Rectal smooth muscle tissue (tissue), 1 donor: ENCODE data around the gene ZNF385A.

ENCODE experiments used
- H3K27ac ChIP-seq: one replicate; pipeline ENCODE4 v1.7.0; 2013; ENCODE audit warnings: low read depth, low read length, inconsistent platforms
- H3K27me3 ChIP-seq: one replicate; pipeline ENCODE4 v1.7.0; 2013; ENCODE audit warnings: low read length; ENCODE audit not compliant: control insufficient read depth, insufficient read depth
- H3K36me3 ChIP-seq: one replicate; pipeline ENCODE4 v1.7.0; 2013; ENCODE audit warnings: low read length; ENCODE audit not compliant: control insufficient read depth, insufficient read depth
- H3K4me1 ChIP-seq: one replicate; pipeline ENCODE4 v1.7.0; 2013; ENCODE audit warnings: low read length; ENCODE audit not compliant: control insufficient read depth, insufficient read depth
- H3K4me3 ChIP-seq: one replicate; pipeline ENCODE4 v1.7.0; 2013; ENCODE audit warnings: low read length
- H3K9ac ChIP-seq: one replicate; pipeline ENCODE4 v1.7.0; 2013; ENCODE audit warnings: low read length

Gene ZNF385A

DNA sequence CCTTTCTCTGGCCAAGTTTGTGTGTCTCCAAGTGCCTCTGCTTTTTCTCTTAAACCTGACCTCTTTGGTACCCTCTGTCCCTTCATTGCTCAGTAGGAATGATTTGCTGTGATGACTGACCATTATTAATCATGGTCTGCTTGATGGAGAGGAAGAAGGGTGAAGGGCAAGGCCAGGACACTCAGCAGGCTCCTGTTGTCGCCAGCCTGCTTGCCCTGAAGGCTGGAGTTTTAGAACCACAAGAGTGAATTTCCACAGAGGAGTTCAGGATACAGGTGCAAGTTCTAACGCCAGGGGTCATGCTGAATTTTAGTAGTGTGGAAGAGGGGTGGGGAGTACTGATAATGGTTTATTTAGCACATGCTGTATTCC is 37.3 kb upstream of the ZNF385A start:
- H3K27ac ChIP-seq: peak overlapping the region; percentile 98
- H3K36me3 ChIP-seq: no peaks in the 10 kb centered on the region
- H3K4me1 ChIP-seq: peaks cover 35% of the 10 kb centered on the region
- H3K9ac ChIP-seq: no peak overlapping the region
- H3K27me3 ChIP-seq: no peaks in the 10 kb centered on the region
- no peak overlapping the region for H3K4me3 ChIP-seq

DNA sequence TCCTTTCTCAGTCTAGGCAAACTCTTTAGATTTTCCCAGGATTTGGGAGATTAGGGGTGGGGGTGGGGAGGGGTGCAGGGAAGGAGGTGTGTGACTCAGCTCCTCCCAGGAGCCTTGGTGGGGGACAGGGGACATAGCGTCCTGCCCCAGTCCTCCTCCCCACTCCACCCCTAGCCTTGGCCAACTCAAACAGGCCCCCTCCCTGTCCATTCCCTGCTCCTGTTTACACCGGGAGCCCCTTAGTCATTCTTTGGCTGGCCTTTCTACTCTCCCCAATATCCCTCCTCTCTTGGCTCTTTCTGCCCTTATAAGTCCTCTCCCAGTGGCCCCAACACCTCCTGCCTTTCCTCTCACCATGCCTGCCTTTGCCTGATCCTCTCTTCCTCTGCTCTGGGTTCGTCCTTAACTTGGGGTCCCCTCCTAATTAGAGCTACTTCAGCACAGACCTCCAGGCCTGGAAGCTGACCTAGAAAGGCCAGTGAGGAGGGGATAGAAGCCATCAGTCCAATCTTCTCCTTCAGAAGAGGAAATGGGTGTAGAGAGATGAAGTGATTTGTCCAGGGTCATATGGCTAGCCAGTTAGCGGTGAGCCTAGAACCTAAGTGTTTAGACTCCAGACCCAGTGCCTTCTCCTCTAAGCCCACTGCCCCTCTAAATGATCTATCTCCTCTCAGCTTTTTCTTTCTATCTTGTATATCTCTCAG is 36.8 kb upstream of the ZNF385A start:
- H3K9ac ChIP-seq: no peak overlapping the region
- H3K27me3 ChIP-seq: no peaks in the 10 kb centered on the region
- no peak overlapping the region for H3K4me3 ChIP-seq
- peaks cover 32% of the 10 kb centered on the region for H3K4me1 ChIP-seq
- peak overlapping the region; percentile 98 for H3K27ac ChIP-seq
- no peaks in the 10 kb centered on the region for H3K36me3 ChIP-seq

DNA sequence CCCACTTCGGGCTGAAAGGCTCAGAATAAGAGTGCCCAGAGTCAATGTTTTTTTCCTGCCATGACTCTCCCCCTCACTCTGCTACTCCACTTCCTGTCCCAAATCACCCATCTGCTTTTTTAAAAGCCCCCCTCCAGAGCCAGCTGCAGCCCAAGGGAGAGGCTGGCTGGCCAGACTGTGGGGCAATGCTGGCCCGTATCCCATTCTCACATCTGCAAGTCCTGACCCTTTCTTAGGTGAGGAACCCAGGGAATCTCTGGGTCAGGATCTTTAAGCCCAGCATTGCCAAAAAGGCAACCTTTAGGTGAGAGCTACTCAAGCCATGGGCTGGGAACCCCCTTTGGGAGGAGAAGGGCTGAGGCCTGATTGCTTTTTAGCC is 36.2 kb upstream of the ZNF385A start:
- Histone ChIP-seq H3K27me3 (no peaks in the 10 kb centered on the region), H3K36me3 (no peaks in the 10 kb centered on the region), H3K4me1 (peaks cover 30% of the 10 kb centered on the region), H3K27ac (peak overlapping the region; percentile 98), H3K4me3 (peak overlapping the region; percentile 0), H3K9ac (no peak overlapping the region)

DNA sequence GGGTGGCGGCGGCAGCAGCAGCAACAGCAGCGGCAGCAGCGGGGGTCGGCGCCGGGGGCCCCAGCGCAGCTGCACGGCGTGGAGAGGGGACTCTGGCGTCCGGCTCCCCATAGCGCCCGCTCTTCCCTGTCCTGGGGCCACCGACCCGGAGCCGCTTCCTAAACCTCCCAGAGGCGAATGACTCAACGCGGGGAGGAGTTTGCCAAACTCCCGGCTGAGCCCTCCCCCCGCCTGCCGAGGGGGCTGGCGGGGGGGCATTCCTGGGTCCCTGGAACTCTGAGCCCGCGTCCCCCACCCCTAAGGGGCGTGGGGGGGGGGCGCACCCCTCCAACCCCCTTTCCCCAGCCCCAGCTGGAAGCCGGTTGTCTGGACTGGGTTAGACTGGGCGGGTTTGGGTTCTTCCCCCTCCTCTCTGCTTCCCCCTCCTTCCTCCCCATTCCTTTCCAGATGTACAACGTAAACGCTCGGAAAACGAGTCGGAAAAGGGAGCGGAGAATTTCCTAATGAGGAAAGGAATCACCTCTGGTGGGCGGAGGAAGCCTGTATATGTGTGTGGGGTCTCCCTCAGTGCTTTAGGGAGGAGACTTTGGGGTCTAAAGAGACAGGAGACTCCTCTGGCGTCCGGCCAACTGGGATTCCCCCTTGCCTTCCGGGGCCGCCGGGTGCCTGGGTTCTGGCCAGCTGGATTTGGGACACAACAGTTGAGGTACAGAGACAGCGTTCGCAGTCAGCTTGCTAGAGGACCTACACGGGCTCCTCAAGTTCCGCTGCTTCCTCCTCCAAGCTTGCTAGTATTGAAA is 34.8 kb upstream of the ZNF385A start, which contains the start of gene ITGA5:
Gene ITGA5 (minus strand): TSS at position 179 of the 800 bp plus-strand sequence. CDS start 68 bp downstream, at position 111.
- Histone ChIP-seq H3K27ac (peak within 1 kb of the TSS; percentile 98), H3K27me3 (no peaks in the 10 kb centered on the region), H3K4me1 (peaks cover 27% of the 10 kb centered on the region), H3K9ac (peak within 1 kb of the TSS; percentile 80), H3K36me3 (no peaks in the 10 kb centered on the region), H3K4me3 (peak within 1 kb of the TSS; percentile 87)

GRCh38 chr12:54418441-54419087 is 34.0 kb upstream of the ZNF385A start:
- Histone ChIP-seq H3K27me3 (no peaks in the 10 kb centered on the region), H3K9ac (peak overlapping the region; percentile 80), H3K4me1 (peaks cover 34% of the 10 kb centered on the region), H3K27ac (peak overlapping the region; percentile 98), H3K4me3 (peak overlapping the region; percentile 87), H3K36me3 (no peaks in the 10 kb centered on the region)

DNA sequence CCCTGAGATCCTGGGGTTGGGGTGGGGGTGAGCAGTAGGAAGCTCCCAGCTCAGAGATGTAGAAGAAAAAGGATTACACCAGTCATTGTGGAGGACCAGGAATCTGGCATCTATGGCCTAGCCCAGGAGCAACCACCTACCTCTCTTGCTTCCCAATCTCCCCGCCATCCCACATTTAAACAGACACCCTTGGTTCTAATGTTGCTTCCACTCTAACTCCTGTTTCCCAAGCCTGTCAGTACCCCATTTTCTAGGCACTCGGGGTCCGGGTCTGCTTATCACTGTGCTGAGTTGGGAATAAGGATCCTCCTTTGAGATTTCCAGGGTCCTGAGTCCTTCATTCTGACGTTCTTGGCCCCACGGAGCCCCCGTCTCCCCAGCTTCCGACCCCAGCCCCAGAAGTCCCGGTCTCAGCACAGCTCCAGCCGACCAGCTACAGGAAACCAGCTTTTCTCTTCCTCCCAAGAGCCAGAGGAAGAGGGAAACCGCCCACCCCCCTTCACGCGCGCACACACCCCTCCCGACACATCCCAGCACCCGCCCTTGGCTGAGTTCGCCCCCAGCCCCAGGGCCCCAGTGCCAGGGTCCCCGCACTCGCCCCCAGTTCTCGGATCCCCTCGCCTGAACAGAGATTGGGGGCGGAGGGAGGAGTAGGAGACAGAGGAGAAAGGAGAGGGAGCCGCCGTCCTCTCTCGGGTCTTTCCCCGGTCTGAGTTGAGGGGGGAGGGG is 33.3 kb upstream of the ZNF385A start:
- Histone ChIP-seq H3K36me3 (no peaks in the 10 kb centered on the region), H3K27ac (peak overlapping the region; percentile 98), H3K4me1 (peaks cover 37% of the 10 kb centered on the region), H3K27me3 (no peaks in the 10 kb centered on the region), H3K9ac (peak overlapping the region; percentile 80), H3K4me3 (peak overlapping the region; percentile 87)

- H3K27me3 ChIP-seq: no peaks in the 10 kb centered on the region
- no peaks in the 10 kb centered on the region for H3K36me3 ChIP-seq
- peak overlapping the region; percentile 98 for H3K27ac ChIP-seq
- peak overlapping the region; percentile 87 for H3K4me3 ChIP-seq
- H3K4me1 ChIP-seq: peaks cover 40% of the 10 kb centered on the region
- peak overlapping the region; percentile 36 for H3K9ac ChIP-seq
Measured at GRCh38 chr12:54416687-54417603, 32.4 kb upstream of the ZNF385A start.

DNA sequence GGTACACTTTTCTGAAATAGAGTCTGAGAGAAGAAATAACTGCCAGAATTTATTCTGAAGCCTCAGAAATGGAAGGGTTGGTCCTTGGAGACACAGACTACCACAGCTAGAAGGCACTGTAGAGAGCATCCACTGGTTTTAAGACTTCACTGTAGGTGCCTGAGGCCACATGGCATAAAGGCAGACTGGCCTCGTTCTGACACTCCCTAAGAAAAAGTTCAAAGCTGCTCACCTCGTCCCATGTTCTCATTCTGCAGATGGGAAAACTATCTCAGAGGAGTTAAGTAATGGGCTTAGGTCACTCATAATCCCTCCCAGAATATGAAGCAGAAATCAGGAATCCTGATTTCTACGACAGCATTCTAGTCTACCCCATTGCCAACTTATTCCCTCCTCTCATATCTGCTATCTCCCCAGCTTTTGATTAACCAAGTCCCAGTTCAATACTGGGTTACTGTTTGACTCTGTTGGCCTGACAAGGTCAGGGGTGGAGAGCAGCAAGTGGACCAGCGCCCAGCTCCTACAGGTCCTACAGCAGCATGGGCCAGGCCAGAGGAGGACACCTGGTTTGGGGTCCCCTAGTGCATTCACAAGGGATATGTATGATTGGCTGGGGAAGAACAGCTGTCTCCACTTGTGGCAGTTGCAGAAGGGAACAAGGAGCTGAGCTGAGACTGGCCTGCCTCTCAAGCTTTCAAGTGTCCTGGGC is 30.8 kb upstream of the ZNF385A start:
- no peaks in the 10 kb centered on the region for H3K27me3 ChIP-seq
- peaks cover 35% of the 10 kb centered on the region for H3K4me1 ChIP-seq
- peaks cover 5% of the 10 kb centered on the region for H3K36me3 ChIP-seq
- no peak overlapping the region for H3K9ac ChIP-seq
- H3K27ac ChIP-seq: peak overlapping the region; percentile 98
- H3K4me3 ChIP-seq: peak overlapping the region; percentile 22

GRCh38 chr12:54413284-54414190 is 29.0 kb upstream of the ZNF385A start:
- H3K27ac ChIP-seq: peak overlapping the region; percentile 65
- H3K36me3 ChIP-seq: peaks cover 5% of the 10 kb centered on the region
- H3K4me1 ChIP-seq: peaks cover 34% of the 10 kb centered on the region
- no peak overlapping the region for H3K9ac ChIP-seq
- H3K27me3 ChIP-seq: no peaks in the 10 kb centered on the region
- H3K4me3 ChIP-seq: peak overlapping the region; percentile 44

GRCh38 chr12:54412786-54413185 is 28.3 kb upstream of the ZNF385A start:
- Histone ChIP-seq H3K4me3 (peak overlapping the region; percentile 44), H3K36me3 (peaks cover 6% of the 10 kb centered on the region), H3K9ac (no peak overlapping the region), H3K27me3 (no peaks in the 10 kb centered on the region), H3K27ac (peak overlapping the region; percentile 65), H3K4me1 (peaks cover 34% of the 10 kb centered on the region)
